ENCODE results near the gene CPNE2.

GRCh38 chr16:57186872-57187854 lies 94.8 kb downstream of the CPNE2 start:
- TF ChIP-seq, protein P1, sequence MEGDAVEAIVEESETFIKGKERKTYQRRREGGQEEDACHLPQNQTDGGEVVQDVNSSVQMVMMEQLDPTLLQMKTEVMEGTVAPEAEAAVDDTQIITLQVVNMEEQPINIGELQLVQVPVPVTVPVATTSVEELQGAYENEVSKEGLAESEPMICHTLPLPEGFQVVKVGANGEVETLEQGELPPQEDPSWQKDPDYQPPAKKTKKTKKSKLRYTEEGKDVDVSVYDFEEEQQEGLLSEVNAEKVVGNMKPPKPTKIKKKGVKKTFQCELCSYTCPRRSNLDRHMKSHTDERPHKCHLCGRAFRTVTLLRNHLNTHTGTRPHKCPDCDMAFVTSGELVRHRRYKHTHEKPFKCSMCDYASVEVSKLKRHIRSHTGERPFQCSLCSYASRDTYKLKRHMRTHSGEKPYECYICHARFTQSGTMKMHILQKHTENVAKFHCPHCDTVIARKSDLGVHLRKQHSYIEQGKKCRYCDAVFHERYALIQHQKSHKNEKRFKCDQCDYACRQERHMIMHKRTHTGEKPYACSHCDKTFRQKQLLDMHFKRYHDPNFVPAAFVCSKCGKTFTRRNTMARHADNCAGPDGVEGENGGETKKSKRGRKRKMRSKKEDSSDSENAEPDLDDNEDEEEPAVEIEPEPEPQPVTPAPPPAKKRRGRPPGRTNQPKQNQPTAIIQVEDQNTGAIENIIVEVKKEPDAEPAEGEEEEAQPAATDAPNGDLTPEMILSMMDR (IDR thresholded peaks at IDR 0.05), result no peak
- TF ChIP-seq POLR2AphosphoS5 (IDR thresholded peaks at IDR 0.05; ENCODE audit: low read depth, low read length) (no peak), TCF7L2 (IDR thresholded peaks at IDR 0.05; ENCODE audit: low read depth, low read length) (0 out of 2 replicates have a peak, but pooled peaks have one; percentile 13)
- TF ChIP-seq, protein P2, sequence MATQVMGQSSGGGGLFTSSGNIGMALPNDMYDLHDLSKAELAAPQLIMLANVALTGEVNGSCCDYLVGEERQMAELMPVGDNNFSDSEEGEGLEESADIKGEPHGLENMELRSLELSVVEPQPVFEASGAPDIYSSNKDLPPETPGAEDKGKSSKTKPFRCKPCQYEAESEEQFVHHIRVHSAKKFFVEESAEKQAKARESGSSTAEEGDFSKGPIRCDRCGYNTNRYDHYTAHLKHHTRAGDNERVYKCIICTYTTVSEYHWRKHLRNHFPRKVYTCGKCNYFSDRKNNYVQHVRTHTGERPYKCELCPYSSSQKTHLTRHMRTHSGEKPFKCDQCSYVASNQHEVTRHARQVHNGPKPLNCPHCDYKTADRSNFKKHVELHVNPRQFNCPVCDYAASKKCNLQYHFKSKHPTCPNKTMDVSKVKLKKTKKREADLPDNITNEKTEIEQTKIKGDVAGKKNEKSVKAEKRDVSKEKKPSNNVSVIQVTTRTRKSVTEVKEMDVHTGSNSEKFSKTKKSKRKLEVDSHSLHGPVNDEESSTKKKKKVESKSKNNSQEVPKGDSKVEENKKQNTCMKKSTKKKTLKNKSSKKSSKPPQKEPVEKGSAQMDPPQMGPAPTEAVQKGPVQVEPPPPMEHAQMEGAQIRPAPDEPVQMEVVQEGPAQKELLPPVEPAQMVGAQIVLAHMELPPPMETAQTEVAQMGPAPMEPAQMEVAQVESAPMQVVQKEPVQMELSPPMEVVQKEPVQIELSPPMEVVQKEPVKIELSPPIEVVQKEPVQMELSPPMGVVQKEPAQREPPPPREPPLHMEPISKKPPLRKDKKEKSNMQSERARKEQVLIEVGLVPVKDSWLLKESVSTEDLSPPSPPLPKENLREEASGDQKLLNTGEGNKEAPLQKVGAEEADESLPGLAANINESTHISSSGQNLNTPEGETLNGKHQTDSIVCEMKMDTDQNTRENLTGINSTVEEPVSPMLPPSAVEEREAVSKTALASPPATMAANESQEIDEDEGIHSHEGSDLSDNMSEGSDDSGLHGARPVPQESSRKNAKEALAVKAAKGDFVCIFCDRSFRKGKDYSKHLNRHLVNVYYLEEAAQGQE (IDR thresholded peaks at IDR 0.05; ENCODE audit: insufficient read depth in 1 of 2, low read depth in 2 of 2, low read length in 1 of 2), result no peak
